Left ventricle myocardium superior (tissue), 1 donor: ENCODE measurements around the gene NEURL1B. TPM values are rescaled to one million over a fixed set of nuclear protein-coding genes. Genes with fewer than 3 reads are reported as not detected.

Source experiments
- ATAC-seq: fragments of 200-7000 bp; cut with Tn5 transposase; one replicate; pipeline ENCODE4 v1.9.1; 2020; ENCODE audit warnings: mild to moderate bottlenecking, moderate library complexity
- DNase-seq: peaks from one replicate; pipeline ENCODE4 v3.0.0-alpha.2; 2020
- intact Hi-C: fragments of 100-400 bp; cut with micrococcal nuclease; formaldehyde crosslinking; loops from one replicate; pipeline ENCODE4 v1.11.0; 2022
- total RNA-seq: library from RNA; stranded (reverse); fragmentation: NEBNext Ultra II Directional; extraction: Animal tissue kit (Norgen Biotek cat#: 25700); gene quantifications from one replicate; pipeline ENCODE4 v1.2.1, GENCODE V29; 2021
- donor health status: DM: no; HTN: yes; CAD: no; lungs with severe emphysema.

The NEURL1B gene
- total RNA-seq, 1 donor from 2014 or later, result 32.0 TPM

GRCh38 chr5:172630482-172630881 is 10.6 kb upstream of the NEURL1B start:
- ATAC-seq, result no peak
- DNase-seq, result no peak
- intact Hi-C loops, result no loop called here

DNA sequence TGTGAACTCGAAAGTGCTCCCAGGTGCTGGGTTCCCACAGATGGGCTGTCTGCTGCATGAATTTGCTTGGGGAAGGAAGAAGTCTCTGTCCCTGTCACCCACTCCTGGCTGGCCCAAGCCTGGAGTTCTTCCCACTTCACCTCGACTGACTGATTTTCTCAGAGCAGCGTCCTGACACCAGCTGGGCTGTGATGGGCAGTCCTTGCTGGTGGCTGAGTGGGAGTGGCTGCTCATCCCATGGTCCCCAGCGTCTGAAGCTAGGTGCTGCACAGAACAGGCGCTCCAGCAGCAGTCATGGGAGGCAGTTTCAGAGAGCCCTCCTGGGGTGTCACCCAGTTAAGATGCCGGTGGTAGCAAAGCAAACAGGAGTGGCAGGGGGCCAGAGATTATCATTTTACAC is 10.1 kb upstream of the NEURL1B start:
- no peak for DNase-seq
- no peak for ATAC-seq
- intact Hi-C loops, result no loop called here

DNA sequence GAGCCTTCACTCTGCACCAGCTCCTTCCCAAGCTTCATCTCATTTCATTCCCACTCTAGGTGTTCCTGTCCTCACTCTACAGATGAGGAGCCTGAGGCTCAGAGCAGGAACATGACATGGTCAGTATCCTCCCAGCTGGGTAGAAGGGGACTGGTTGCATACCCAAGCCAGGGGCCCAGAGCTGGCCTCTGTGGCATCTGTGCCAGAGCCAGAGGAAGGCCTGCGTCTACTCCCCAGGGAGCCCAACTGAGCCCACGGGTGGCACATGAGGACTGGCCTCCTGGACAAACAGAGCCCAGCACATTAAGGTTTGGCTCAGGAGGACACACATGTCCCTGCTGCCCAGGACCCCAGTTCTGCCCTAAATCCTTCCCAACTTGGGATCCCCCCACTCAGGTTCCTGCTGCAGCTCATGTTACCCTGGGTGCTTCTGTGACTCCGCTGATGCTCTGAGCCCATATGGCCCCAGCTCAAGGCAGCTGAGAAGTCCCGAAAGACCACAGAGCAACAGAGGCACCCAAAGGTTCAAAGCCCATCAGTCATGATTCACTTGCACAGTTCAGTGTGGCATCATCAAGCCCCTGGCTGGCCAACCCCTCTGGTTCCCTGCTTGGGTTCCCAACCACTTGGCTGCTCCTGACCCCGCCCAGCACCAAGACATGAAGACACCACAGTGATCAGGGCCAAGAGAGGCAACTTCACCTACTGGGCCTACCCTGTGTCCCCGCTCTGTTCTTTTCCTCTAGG is 8.5 kb upstream of the NEURL1B start:
- DNase-seq (no peak), ATAC-seq (no peak)
- intact Hi-C loops, result no loop called here

- DNase-seq, result no peak
- intact Hi-C loops, result no loop called here
- ATAC-seq, result no peak
Observed at GRCh38 chr5:172633403-172633970, 7.6 kb upstream of the NEURL1B start.

DNA sequence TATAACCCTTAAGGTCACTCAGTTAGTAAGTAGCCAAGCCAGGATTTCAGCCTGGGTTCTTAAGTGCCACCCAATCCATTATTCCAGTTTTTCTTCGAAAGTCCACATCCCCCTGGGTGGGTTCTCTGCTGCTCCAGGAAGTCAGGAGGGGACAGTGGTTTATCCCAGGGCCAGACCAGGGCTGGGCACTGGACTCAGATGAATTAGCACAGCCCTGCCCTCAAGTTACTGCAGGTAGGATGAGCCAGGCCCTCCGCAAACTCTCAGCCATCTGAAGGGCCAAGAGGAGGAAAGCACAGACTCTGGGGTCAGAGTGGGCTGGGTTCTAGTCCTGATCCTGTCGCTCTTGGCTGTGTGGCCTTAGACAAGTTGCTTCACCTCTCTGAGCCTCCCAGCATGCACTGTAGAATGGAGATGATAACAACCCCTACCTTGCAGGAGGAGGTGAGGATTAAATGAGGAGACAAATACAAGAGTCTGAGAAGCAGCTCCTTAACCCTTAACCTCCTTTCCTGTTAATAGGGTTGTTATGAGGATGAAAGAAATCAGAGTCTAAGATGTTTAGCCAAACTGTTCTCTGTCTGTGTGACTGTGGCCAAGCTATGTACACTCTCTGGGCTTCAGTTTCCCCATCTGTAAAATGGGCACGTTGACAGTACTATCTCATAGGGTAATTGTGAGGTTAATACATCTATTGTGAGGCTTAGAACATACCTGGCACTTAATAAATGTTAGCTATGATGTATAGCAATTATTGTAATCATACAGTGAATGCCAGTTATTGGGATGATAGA is 6.8 kb upstream of the NEURL1B start:
- no peak for DNase-seq
- no peak for ATAC-seq

DNA sequence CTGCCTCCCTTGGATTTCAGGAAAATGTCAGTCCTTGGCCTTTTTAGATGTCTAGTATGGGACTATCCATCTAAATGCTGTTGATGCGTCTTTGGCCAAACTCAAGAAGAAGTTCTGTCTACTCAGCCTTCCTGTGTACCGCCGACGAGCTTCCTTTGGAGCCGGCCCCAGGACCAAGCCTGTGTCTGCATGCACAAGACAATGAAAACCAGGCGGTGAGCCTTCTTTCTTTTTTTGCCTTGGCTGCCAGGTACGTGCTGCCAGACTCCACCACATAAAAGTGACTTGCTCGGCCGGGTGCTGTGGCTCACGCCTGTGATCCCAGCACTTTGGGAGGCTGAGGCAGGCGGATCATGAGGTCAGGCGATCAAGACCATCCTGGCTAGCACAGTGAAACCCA is 6.0 kb upstream of the NEURL1B start:
- intact Hi-C loops, result no loop called here
- DNase-seq (no peak), ATAC-seq (no peak)

More for the DNA sequence above, 6.8 kb upstream of the NEURL1B start:
- intact Hi-C loops, result no loop called here

- ATAC-seq (no peak), DNase-seq (no peak)
- intact Hi-C loops, result no loop called here
Observed at GRCh38 chr5:172636279-172637050, 4.6 kb upstream of the NEURL1B start.

GRCh38 chr5:172637110-172637580 is 3.9 kb upstream of the NEURL1B start:
- ATAC-seq, result peak; percentile 55
- DNase-seq, result no peak
- intact Hi-C loops, result no loop called here

DNA sequence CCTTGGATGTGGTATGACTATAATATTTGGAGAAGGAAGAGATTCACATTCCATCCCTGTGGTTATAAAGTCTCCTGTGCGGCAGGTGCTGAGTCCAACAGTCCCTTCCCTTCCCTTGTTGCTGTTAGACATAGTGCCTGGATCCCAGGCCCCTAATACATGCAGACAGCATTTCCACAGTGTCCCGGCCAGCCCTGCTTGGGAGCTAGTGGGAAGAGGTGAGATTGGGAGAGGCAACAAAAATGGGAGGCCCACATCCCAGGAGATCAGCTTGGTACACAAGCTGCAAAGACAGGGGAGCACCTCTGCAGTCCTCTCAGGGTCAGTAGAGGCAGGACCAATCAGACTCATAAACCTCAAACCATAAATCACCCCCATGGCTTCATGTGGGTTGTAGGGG is 3.3 kb upstream of the NEURL1B start:
- ATAC-seq (no peak), DNase-seq (no peak)

GRCh38 chr5:172638209-172638768 is 2.8 kb upstream of the NEURL1B start:
- DNase-seq (no peak), ATAC-seq (no peak)
- intact Hi-C loops, result no loop called here

More for the DNA sequence above, 3.3 kb upstream of the NEURL1B start:
- intact Hi-C loops, result no loop called here

GRCh38 chr5:172640139-172640538 is 924 bp upstream of the NEURL1B start:
- intact Hi-C loops, result loop anchor here (10.0 kb wide), 1 partner anchor 55 kb away; no protein-coding TSS in a partner anchor
- DNase-seq (no peak), ATAC-seq (no peak)

DNA sequence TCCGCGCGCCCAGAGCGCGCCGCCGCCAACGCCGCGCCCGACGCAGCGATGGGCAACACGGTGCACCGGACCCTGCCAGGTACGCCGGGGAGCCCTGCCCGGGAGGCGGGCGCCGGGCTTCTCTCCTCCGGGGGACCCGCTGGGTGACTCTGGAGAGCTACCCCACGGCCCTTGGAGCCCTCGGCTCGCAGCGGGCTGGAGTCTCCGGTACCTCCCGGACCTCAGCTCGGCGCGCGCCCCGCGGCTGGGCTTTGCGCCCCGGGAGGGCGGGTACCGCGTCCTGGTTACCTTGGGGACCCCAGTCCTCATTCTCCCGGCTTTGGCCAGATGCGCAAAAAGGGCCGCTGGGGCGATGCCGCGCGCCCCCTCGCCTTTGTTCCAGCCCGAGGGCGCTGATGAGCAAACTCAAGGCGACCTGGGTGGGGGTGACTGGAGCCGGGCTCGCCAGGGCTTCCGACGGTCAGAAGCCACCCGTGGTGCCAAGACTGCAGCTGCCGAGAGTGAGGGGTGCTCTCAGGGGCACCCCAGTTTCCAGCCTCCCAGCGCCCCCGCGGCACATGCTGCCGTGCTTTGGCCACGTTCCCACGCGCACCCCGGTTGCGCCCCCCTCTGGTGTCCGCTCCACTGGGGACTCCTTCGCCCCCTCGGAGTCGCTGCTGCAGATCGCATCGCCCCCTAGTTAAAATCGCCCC is 442 bp downstream of the NEURL1B start:
- ATAC-seq (peak; percentile 24), DNase-seq (peak; percentile 55)
- intact Hi-C loops, result loop anchor here (10.0 kb wide), 1 partner anchor 53 kb away; no protein-coding TSS in a partner anchor

DNA sequence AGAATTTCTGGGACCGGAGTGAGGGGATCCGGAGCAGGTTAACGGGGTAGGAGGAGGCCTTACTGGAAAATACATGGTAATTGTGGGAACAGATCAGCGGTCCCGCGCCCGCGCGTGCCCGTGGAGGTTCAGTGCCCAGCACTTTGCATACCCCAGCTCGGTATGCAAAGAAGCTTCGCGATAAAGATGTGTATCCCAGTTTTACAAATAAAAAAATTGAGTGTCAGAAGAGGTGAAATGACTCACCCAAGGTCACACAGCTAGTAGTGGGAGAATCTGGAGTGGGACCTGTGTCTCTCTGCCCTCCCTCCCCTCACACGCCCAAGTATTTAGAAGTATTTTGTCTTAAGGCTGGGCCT is 967 bp downstream of the NEURL1B start:
- intact Hi-C loops, result loop anchor here (10.0 kb wide), 1 partner anchor 53 kb away; no protein-coding TSS in a partner anchor
- no peak for ATAC-seq
- DNase-seq, result no peak

DNA sequence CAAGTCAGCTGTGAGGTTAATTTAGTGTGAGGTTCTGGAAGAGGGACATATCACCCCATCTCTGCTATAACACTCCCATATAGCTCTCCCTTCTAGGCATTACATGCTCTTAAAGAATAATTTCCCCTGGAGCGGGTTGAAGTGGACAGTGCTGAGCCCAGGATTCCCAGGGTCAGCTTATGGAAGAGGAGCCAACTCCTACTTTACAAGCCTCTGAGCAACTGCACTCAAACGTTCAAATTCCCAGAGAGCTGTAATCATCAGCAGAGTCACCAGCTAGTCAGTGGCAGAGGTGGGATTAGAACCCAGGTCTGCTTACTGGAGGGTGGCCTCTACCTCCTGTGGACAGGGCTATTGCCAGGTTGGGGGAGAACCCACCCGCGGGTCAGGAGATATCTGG is 1.4 kb downstream of the NEURL1B start:
- ATAC-seq (peak; percentile 1), DNase-seq (no peak)
- intact Hi-C loops, result loop anchor here (10.0 kb wide), 1 partner anchor 52 kb away; no protein-coding TSS in a partner anchor

- ATAC-seq (peak; percentile 41), DNase-seq (no peak)
- intact Hi-C loops, result loop anchor here (10.0 kb wide), 1 partner anchor 52 kb away; no protein-coding TSS in a partner anchor
Observed at GRCh38 chr5:172642926-172643871, 2.1 kb downstream of the NEURL1B start.

- intact Hi-C loops, result loop anchor here (10.0 kb wide), 1 partner anchor 51 kb away; no protein-coding TSS in a partner anchor
- no peak for ATAC-seq
- DNase-seq, result no peak
Observed at GRCh38 chr5:172644266-172644665, 3.2 kb downstream of the NEURL1B start.

DNA sequence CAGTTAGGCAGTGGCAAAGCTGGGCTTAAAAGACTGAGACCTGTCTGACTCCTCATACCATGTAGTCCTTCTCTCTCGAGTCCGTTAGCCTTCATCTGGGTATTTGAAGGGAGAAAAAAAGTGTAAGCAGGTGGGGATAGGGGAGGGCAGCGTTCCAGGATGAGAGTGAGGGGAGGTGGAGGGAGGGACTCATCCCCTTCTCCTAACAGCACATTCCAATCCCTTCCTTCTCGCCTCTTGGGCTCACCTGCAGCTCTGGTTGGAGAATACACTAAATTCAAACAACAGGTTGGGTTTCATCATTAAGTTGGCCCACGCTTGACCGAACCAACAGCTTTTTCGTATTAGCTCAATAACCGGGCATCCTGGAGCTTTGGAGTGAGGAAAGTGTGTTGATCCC is 3.6 kb downstream of the NEURL1B start:
- intact Hi-C loops, result loop anchor here (10.0 kb wide), 1 partner anchor 50 kb away; no protein-coding TSS in a partner anchor
- DNase-seq (no peak), ATAC-seq (no peak)
